OCI-LY7 (cell line): ENCODE results near the gene SAYSD1.

Experiments used
- CTCF ChIP-seq: fragments of 200-600 bp; sonication (generic); conservative IDR thresholded peaks from 2 replicates; pipeline ENCODE4 v1.5.1; 2014; ENCODE audit warnings: mild to moderate bottlenecking, antibody characterized with exemption, low read length, moderate library complexity, mixed read lengths
- EZH2phosphoT487 ChIP-seq: fragments of 200-600 bp; sonication (generic); IDR thresholded peaks from 2 replicates; pipeline ENCODE4 v1.6.1; 2018; ENCODE audit warnings: low read depth, borderline replicate concordance, mild to moderate bottlenecking, mixed run types, antibody characterized with exemption, low read length, moderate library complexity, mixed read lengths

GRCh38 chr6:39075010-39075686 lies 39.8 kb downstream of the SAYSD1 start:
- no peak for TF ChIP-seq CTCF
- TF ChIP-seq EZH2phosphoT487: no peak
